Gastroesophageal sphincter (tissue), 4 donors: Measurements from ENCODE around the gene CXXC1. TPM values are rescaled to one million over a fixed set of nuclear protein-coding genes. Genes with fewer than 3 reads are reported as not detected.

Source experiments
- ATAC-seq: fragments of 150-250 bp; one replicate; pipeline ENCODE4 v1.9.1; 2016; ENCODE audit warnings: mild to moderate bottlenecking, moderate library complexity
- H3K27ac ChIP-seq, 4 donors: fragments of 200-600 bp; sonication (generic) in 3 of 4; 1 replicate in 3 of 4; 2 replicates in 1 of 4; pipeline ENCODE4 v1.5.1; 2016 to 2019
- H3K27me3 ChIP-seq: fragments of 200-600 bp; sonication (generic); one replicate; pipeline ENCODE4 v1.5.1; 2019
- H3K36me3 ChIP-seq, 2 donors: fragments of 200-600 bp; sonication (generic); one replicate each; pipeline ENCODE4 v1.5.1; 2019; ENCODE audit warnings: control low read depth in 1 of 2
- H3K4me1 ChIP-seq, 3 donors: fragments of 200-600 bp; sonication (generic); 1 replicate in 2 of 3; 2 replicates in 1 of 3; pipeline ENCODE4 v1.5.1; 2016 to 2019; ENCODE audit warnings: control low read depth in 2 of 3
- H3K4me3 ChIP-seq, 2 donors: fragments of 200-600 bp; sonication (generic); one replicate each; pipeline ENCODE4 v1.5.1; 2019; ENCODE audit warnings: mild to moderate bottlenecking in 1 of 2, moderate library complexity in 1 of 2
- H3K9me3 ChIP-seq, 3 donors: fragments of 200-600 bp; sonication (generic); one replicate each; pipeline ENCODE4 v1.5.1; 2017 to 2019; ENCODE audit warnings: control low read depth in 2 of 3
- CTCF ChIP-seq, 4 experiments: fragments of 200-600 bp in 2 of 4; fragments of 450-650 bp in 2 of 4; sonication (generic) in 1 of 4; IDR thresholded peaks; one replicate each; pipeline ENCODE4 v1.5.1; 2017 to 2019; ENCODE audit warnings: antibody characterized with exemption in 4 of 4, mild to moderate bottlenecking in 2 of 4, moderate library complexity in 2 of 4
- EP300 ChIP-seq: sonication (generic); formaldehyde crosslinking; IDR thresholded peaks from one replicate; pipeline ENCODE4 v1.6.1; 2017; ENCODE audit warnings: antibody characterized with exemption, mild to moderate bottlenecking
- POLR2A ChIP-seq, 2 donors: fragments of 450-650 bp; IDR thresholded peaks; one replicate each; pipeline ENCODE4 v1.6.1; 2017; ENCODE audit warnings: antibody characterized with exemption in 2 of 2, mild to moderate bottlenecking in 2 of 2, moderate library complexity in 1 of 2
- POLR2AphosphoS5 ChIP-seq: sonication (generic); formaldehyde crosslinking; IDR thresholded peaks from one replicate; pipeline ENCODE4 v1.6.1; 2017; ENCODE audit warnings: antibody characterized with exemption
- WGBS, 2 donors: methylation state at CpG; one replicate each; pipeline ENCODE4 v1.1.5; 2018; ENCODE audit warnings: low coverage in 1 of 2; 5-methylcytosine and 5-hydroxymethylcytosine counted together
- total RNA-seq, 4 donors: library from RNA; depleted of rRNA; stranded (reverse); fragments of >200 nt; gene quantifications; one replicate each; pipeline ENCODE4 v1.1.0, GENCODE V29; 2016

The CXXC1 gene
- total RNA-seq, 4 donors from 2014 or later: 44.4 to 54.9 (median 51.5) TPM

- Histone ChIP-seq H3K27me3 (no peaks in the 10 kb centered on the region), H3K9me3 (no peaks in the 10 kb centered on the region), H3K4me1 (peaks cover 0 to 41% (median 21%) of the 10 kb centered on the region in 3 donors), H3K27ac (peak within 1 kb of the TSS; percentile 55 to 96 (median 93)), H3K36me3 (peaks cover 0 to 70% of the 10 kb centered on the region in 2 donors), H3K4me3 (peak within 1 kb of the TSS; percentile 63 to 94)
- WGBS, 2 donors: 0% methylated on average over 19 of the region's 63 CpGs; no CpG with 5 or more reads in 1 of the 2 donors
- peak; percentile 97 for ATAC-seq
- TF ChIP-seq EP300 (no peak), CTCF (IDR thresholded peaks at IDR 0.05) (peak in 3 of 4 experiments; percentile 28 to 57 (median 44)), POLR2A (IDR thresholded peaks at IDR 0.05) (peak; percentile 79 to 88), POLR2AphosphoS5 (peak; percentile 95)
Measured at GRCh38 chr18:50281295-50281971, 6.1 kb downstream of the CXXC1 start, which contains the start of gene MBD1. Gene MBD1, minus strand, starts transcription at chr18:50281523. Its CDS starts 1,531 bp downstream, at chr18:50279992.

GRCh38 chr18:50280707-50281294 lies 6.7 kb downstream of the CXXC1 start:
- H3K4me1 ChIP-seq: peaks cover 0 to 34% (median 21%) of the 10 kb centered on the region in 3 donors
- H3K9me3 ChIP-seq: no peaks in the 10 kb centered on the region
- 1 to 2% methylated on average over 16 of the region's 16 CpGs for WGBS, 2 donors
- TF ChIP-seq EP300: no peak
- TF ChIP-seq POLR2AphosphoS5: no peak
- TF ChIP-seq CTCF (IDR thresholded peaks at IDR 0.05): no peak
- no peak for TF ChIP-seq POLR2A (IDR thresholded peaks at IDR 0.05)
- H3K27ac ChIP-seq: peak overlapping the region; percentile 55 to 96 (median 93)
- peak overlapping the region; percentile 63 to 94 for H3K4me3 ChIP-seq
- H3K27me3 ChIP-seq: no peaks in the 10 kb centered on the region
- peaks cover 0 to 73% of the 10 kb centered on the region in 2 donors for H3K36me3 ChIP-seq
- no peak for ATAC-seq

- TF ChIP-seq POLR2AphosphoS5 (no peak), EP300 (no peak), POLR2A (IDR thresholded peaks at IDR 0.05) (no peak), CTCF (IDR thresholded peaks at IDR 0.05) (no peak)
- Histone ChIP-seq H3K27me3 (no peaks in the 10 kb centered on the region), H3K4me1 (peaks cover 0 to 34% (median 21%) of the 10 kb centered on the region in 3 donors), H3K27ac (peak overlapping the region in 1 of 4 donors; percentile 96), H3K4me3 (peak overlapping the region in 1 of 2 donors; percentile 94), H3K36me3 (peaks cover 0 to 73% of the 10 kb centered on the region in 2 donors), H3K9me3 (no peaks in the 10 kb centered on the region)
- ATAC-seq: no peak
- 85 to 96% methylated on average over 2 of the region's 7 CpGs for WGBS, 2 donors
Measured at GRCh38 chr18:50279752-50280151, 7.7 kb downstream of the CXXC1 start.

GRCh38 chr18:50277942-50278341 lies 9.6 kb downstream of the CXXC1 start:
- WGBS, 2 donors: 56 to 84% methylated on average over 2 to 6 of the region's 6 CpGs
- ATAC-seq: no peak
- no peak for TF ChIP-seq CTCF (IDR thresholded peaks at IDR 0.05)
- TF ChIP-seq POLR2A (IDR thresholded peaks at IDR 0.05): no peak

More at GRCh38 chr18:50277942-50278341, 9.6 kb downstream of the CXXC1 start:
- no peaks in the 10 kb centered on the region for H3K9me3 ChIP-seq
- H3K36me3 ChIP-seq: peaks cover 0 to 73% of the 10 kb centered on the region in 2 donors
- no peaks in the 10 kb centered on the region for H3K27me3 ChIP-seq
- peaks cover 0 to 34% (median 21%) of the 10 kb centered on the region in 3 donors for H3K4me1 ChIP-seq
- H3K4me3 ChIP-seq: no peak overlapping the region
- H3K27ac ChIP-seq: no peak overlapping the region
